NT2/D1 (cell line): Measurements from ENCODE around the gene ELP4.

Source experiments
- SUZ12 ChIP-seq: IDR thresholded peaks from 2 replicates; pipeline ENCODE4 v1.6.1; 2011; ENCODE audit not compliant: insufficient read length, insufficient read depth; ENCODE audit errors: extremely low read depth
- YY1 ChIP-seq: IDR thresholded peaks from 2 replicates; pipeline ENCODE4 v1.6.1; 2011; ENCODE audit not compliant: insufficient read length, insufficient read depth

DNA sequence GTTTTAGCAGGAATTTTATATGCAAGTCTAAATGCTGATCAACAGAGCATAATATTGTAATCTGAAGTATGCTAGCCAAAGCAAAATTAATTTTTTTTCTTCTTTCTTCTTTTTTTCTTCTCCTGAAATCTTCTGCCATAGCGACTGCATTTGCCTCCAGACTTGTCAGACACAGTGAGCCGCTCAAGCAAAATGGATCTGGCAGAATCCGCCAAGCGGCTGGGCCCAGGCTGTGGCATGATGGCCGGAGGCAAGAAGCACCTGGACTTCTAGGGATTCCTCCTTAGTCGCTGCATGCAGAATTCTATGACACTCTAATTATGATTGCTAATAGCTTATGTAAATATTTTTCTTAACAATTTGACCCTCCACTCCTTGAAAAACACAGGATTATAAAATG lies 273.7 kb downstream of the ELP4 start:
- TF ChIP-seq YY1, result no peak
- no peak for TF ChIP-seq SUZ12
